NCI-H146 treated with DMSO at 0.1 percent for 48 hours (cell line): ENCODE measurements around the gene PPDPF.

Source experiments
- DNase-seq: peaks from one replicate; lab custom pipeline; 2025; ENCODE audit not compliant: unreplicated experiment; lab: John Stamatoyannopoulos, UW

PPDPF gene, protein sequence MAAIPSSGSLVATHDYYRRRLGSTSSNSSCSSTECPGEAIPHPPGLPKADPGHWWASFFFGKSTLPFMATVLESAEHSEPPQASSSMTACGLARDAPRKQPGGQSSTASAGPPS

GRCh38 chr20:63520504-63520933, at the start of gene PPDPF:
PPDPF (plus strand) TSS chr20:63520765; CDS start chr20:63521309, 544 bp downstream.
- peak; percentile 68 for DNase-seq

- DNase-seq, result no peak
These were observed 49.4 kb upstream of the PPDPF start for GRCh38 chr20:63471002-63471716.

DNA sequence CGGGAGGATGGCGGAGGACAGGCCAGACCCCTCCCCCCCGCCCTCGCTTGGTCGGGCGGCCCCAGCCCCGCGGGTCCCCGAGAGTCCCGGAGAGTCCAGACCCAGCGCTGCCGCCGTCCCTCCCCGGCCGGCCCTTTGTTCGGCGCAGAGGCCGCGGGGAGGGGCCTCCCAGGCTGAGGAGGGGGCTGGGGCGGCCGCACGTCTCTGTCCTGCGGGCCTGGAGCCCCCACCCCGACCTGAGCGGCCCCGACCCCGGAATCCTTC, 48.9 kb upstream of the PPDPF start:
- no peak for DNase-seq

GRCh38 chr20:63471981-63472831, 48.4 kb upstream of the PPDPF start, which contains the start of gene KCNQ2:
KCNQ2 (minus strand) TSS chr20:63472655; CDS start chr20:63472463, 192 bp downstream.
- no peak for DNase-seq

DNA sequence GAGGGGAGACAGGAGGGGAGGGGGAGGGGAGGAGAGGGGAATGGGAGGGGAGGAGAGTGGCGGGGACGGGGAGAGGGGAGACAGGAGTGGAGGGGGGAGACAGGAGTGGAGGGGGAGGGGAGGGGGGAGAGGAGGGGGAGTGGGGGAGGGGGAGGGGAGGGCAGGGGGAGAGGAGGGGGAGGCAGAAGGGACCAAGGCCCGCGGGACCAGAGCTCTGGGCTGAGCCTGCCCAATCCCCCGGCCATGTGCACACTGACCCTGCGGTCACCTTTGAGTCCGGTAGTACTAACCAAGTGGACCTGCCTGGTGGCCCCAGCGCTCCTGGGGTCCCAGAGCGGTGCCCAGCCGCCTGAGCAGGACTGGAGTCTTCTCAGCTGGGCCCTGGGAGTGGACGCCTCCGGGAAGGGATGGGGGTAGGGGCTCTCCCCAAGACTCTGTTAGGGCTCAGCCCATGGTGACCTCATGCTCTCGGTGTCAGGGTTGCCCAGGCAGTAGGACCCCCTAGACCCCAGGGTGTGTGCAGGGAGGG, 47.6 kb upstream of the PPDPF start:
- DNase-seq, result no peak

DNA sequence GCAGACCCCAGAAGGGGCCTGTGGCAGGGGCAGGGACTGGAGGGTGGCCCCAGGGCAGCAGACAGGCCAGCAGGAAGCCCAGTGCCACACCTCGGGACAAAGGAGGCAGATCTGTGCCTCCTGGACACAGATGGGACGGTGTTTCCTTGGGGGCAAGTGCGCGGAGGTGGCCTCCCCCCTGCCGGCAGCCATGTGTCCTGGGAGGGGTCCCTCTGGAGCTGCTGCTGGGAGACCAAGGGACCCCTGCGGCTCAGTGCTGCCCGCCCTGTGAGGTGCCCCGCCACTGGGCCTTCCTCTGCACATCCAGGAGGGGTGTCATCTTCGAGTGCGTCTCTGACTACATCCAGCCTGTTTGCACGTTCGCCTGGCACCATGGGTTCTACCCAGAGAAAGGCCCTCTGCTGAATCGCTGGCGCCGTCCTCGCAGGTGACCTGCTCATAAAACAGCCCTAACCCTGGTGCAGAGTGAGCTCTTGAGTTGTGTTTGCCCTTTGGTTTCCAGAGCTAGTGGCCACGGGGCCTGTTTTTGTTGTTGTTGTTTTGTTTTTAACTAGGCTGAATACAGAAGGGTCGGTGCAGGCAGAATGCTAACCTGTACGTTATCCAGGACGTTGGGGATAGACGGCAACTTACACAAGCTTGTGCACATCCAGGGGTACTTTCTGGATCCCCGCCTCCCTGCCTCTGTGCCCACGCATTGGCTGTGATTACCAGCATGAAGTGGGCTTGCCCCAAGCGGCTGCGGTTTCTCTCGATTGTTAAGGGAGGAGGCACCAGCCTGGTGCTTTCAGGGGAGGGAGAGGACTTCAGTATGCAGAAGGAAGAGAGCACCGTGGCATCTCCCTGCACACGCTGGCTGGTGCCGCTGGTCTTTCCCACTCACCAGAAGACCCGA, 46.8 kb upstream of the PPDPF start:
- DNase-seq, result no peak

- no peak for DNase-seq
These were observed 45.4 kb upstream of the PPDPF start for GRCh38 chr20:63475209-63475608.

- DNase-seq, result no peak
These were observed 43.4 kb upstream of the PPDPF start for GRCh38 chr20:63477061-63477616.

GRCh38 chr20:63477944-63478343, 42.6 kb upstream of the PPDPF start:
- no peak for DNase-seq

GRCh38 chr20:63478346-63479302, 41.9 kb upstream of the PPDPF start:
- no peak for DNase-seq

DNA sequence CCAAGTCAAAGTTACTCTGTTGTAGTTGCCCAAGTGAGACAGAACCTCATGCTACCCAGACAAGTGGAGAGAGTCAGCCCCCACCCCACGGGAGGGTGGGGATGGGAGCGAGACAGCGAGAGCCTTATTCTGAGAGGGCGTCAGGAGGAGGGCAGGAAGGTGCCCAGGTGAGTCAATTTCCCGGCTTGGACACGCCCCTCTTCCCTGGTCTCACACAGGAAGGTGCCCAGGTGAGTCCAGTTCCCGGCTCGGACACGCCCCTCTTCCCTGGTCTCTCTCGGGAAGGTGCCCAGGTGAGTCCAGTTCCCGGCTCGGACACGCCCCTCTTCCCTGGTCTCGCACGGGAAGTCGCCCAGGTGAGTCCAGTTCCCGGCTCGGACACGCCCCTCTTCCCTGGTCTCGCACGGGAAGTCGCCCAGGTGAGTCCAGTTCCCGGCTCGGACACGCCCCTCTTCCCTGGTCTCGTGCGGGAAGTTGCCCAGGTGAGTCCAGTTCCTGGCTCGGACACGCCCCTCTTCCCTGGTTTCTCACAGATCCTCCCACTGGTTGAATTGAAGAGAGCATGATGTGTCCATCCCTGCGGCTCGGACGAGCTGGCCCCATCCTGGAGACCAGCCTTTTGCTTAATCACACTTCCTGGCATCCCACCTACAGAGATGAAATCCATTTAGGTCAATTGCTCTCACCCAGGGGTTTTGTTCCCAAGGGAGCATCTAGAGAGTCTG, 40.7 kb upstream of the PPDPF start:
- peak; percentile 21 for DNase-seq

GRCh38 chr20:63481503-63481902, 39.1 kb upstream of the PPDPF start:
- DNase-seq, result no peak

GRCh38 chr20:63482021-63482587, 38.5 kb upstream of the PPDPF start:
- no peak for DNase-seq

GRCh38 chr20:63483834-63484233, 36.7 kb upstream of the PPDPF start:
- peak; percentile 46 for DNase-seq

DNA sequence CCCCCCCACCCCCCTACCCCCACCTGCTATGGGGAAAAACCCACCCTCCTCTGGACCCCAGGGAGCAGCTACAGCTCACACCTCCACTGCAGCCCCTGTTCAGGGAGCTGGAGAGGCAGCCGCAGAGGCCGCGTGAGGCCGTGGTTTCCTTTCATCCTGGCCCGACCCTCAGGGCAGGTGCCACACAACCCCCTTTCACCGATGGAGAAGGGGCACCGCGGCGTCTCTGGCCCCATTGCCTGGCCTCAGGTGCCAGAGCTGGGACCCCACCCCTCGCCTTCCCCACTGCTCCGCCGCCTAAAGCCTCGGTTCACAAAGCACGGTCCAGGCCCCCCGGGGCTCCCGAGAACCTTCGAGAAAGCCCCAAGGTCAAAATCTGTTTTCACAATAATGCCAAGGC, 36.3 kb upstream of the PPDPF start:
- no peak for DNase-seq

DNA sequence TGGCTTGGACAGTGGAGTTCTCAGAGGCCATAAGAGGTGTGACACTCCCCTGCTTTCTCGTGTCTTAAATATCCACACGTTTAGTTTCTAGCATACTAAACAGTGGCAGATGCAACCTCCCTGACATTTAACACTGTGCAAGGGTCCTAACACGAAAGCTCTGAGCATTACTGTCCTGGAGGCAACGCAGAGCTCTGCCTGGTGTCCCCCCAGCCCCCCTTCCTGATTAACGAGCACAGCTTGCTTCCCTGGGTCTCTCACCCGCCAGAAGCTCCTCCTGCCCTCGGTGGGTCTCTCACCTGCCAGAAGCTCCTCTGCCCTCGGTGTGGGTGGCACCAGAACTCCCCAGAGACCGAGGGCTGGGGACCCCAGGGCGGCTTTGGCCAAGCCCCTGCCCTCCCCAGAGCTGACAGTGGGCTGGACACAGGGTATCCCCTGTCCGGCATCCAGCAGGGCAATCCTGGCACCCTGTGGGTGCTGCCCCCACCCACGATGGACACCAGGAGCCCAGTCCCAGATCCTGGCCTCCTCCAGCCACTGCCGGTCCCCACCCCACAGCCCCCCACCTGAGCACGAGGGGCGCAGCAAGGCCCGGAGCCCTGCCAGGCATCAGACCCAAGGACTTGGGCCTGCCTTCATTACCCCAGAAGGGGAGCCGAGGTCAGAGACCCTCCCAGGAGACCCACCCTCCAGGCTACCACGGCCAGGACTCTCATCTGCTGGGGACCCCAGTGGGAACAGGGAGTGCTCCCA, 35.7 kb upstream of the PPDPF start:
- DNase-seq, result no peak

DNA sequence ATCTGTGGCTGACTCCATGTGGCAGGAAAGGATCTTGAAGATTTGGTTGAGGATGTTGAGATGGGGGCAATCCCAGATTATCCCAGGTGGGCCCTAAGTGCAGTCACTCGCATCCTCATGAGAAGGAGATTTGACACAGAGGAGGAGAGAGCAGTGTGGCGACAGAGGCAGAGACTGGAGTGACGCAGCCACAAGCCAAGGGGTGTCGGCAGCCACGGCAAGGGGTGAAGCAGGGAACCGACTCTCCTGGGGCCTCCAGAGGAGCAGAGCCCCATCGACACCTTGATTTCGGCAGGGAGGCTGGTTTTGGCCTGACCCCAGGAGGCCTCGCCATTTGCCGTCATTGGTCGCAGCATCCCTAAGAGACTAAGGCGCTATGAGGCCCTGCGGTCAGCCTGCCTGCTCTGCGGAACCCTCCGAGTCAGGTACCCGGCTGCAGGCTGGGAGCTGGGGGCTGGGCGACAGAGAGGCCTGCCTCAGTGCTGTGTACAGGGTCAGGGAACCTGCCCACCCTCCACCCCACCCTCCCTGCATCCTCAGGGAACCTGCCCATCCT, 34.2 kb upstream of the PPDPF start:
- no peak for DNase-seq
